C4-2B (cell line): Measurements from ENCODE around the gene CFAP69.
A peak's percentile ranks its signal among the peaks of the same experiment; 100 is the strongest.
"Not testable (repeated sequence)": the region's sequence is repeated elsewhere in the genome, so short reads cannot be mapped to it uniquely, and the experiment has no call there.

Source experiments
- H3K27ac ChIP-seq: fragments of 450-650 bp; 2 replicates; pipeline ENCODE4 v1.5.1; 2017
- CTCF ChIP-seq: fragments of 450-650 bp; conservative IDR thresholded peaks from 2 replicates; pipeline ENCODE4 v1.5.1; 2017; ENCODE audit warnings: mild to moderate bottlenecking
- ZFX ChIP-seq: fragments of 450-650 bp; IDR thresholded peaks from 2 replicates; pipeline ENCODE4 v1.6.1; 2017

Gene CFAP69

GRCh38 chr7:90337106-90337505, 92.1 kb downstream of the CFAP69 start:
- H3K27ac ChIP-seq: no peak overlapping the region

DNA sequence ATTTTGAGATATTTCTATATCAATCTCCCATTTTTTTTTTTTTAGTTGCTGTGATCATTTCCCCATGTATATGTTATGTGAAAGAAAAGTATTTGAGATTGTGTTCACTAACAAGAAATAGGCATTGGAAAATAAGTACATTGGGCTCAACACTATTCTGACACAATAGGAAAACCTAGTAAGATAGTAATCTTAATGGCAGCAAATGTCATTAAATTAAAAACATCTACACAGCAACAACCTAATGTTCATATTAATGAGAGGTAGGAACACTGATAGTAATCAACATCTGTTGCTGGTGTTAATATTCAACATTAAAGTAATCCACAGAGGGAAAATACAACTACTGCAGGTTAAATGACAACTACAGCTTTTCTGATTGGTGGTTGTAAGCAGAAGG, 100.0 kb downstream of the CFAP69 start:
- no peak overlapping the region for H3K27ac ChIP-seq
- TF ChIP-seq CTCF (no peak), ZFX (no peak)

More at GRCh38 chr7:90337106-90337505, 92.1 kb downstream of the CFAP69 start:
- TF ChIP-seq ZFX (no peak), CTCF (no peak)

- TF ChIP-seq ZFX: no peak
- TF ChIP-seq CTCF: no peak
- peak overlapping the region; percentile 84 for H3K27ac ChIP-seq
These were observed 100.8 kb downstream of the CFAP69 start for GRCh38 chr7:90345595-90346335.

DNA sequence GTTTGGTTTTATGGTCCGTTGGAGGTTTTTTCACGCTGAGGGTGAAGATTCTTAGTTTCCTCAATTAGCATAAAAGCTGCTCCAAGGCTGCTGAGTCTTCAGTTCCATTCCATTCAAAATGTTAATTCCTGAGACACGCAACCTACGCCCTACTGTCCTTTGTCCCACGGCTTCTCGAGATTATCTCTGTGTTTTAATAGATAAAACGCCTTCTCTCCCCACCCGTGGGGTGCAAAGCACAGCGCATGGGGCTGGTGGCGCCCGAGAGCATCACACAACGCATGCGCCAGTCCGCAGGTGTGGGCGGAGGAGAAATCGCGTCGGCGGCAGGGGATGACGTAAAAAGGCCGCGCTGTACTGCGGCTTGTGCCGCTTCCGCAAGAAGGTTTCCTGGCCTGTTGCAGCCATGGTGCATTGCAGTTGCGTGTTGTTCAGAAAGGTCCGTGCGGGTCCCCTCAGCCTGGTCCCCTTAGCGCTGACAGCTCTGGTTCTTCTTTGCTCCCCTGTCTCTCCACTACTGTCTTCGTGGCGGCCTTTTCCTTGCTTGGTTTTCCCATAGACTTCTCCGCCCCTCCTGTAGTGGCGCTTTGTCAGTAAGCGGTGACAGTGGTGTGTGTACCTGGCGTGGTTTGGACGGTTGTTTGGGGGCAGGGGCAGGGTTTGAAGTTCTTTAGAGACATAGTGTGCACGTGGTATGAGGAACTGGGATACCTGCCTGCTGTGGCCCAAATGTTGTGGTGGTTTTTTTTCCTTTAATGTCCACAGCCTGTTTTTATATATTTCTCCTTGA, 101.6 kb downstream of the CFAP69 start, which contains the start of gene GTPBP10:
GTPBP10 (plus strand) TSS at position 381 of the 790 bp plus-strand sequence; CDS start at position 407, 26 bp downstream.
- peak within 1 kb of the TSS; percentile 84 for H3K27ac ChIP-seq
- TF ChIP-seq ZFX: peak; percentile 90
- TF ChIP-seq CTCF: peak; percentile 95

DNA sequence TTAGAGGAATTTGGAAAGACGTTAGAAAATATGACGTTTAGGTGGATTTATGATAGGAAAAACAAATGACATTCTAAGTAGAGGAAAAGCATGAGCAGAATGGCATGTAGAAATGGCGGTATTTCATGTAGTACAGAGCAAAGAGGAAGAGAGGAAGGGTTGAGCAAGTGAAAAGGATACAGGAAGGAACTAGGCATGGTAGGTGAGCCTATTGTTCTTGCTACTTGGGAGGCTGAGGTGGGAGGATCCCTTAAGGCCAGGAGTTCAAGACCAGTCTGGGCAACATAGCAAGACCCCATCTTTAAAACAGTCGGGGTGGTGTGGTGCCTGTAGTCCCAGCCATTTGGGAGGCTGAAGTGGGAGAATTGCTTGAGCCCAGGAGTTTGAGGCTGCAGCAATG, 102.8 kb downstream of the CFAP69 start:
- TF ChIP-seq ZFX: no peak
- TF ChIP-seq CTCF: no peak
- H3K27ac ChIP-seq: no peak overlapping the region

DNA sequence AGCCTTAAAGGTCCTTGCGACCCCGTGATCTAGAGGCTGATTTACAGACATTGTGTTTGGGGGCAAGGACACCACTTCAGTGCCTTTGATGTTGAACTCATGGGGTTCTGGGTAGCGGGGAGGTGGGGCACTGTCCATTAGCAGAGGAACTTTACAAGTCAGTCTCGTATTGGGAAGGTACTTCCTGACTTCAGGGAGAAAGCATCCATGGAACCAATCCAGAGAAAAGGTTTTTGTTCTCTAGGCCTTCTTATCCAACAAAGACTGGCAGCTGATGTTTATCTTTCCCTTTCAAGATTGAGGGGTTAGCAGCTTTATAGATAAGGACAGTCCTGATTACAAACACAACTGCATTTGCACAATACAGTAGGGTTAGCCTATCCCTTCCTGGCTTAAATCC, 104.3 kb downstream of the CFAP69 start:
- H3K27ac ChIP-seq: no peak overlapping the region
- no peak for TF ChIP-seq ZFX
- no peak for TF ChIP-seq CTCF

GRCh38 chr7:90350032-90350431, 105.1 kb downstream of the CFAP69 start:
- not testable (repeated sequence) for H3K27ac ChIP-seq
